RWPE1 (cell line): ENCODE measurements around the gene JADE2.
A peak's percentile ranks its signal among the peaks of the same experiment; 100 is the strongest.
"Not testable (repeated sequence)": the region's sequence is repeated elsewhere in the genome, so short reads cannot be mapped to it uniquely, and the experiment has no call there.

Experiments
- CTCF ChIA-PET: fragments of 350-600 bp; sonication (Branson Sonifier 250); formaldehyde crosslinking; extraction: SDS; loops from one replicate; lab custom pipeline; 2021; lab: Yijun Ruan, JAX
- POLR2A ChIA-PET: fragments of 400-600 bp; formaldehyde crosslinking; extraction: SDS; loops from one replicate; lab custom pipeline; 2020; ENCODE audit warnings: antibody characterized with exemption; ENCODE audit not compliant: low non-redundant PET; lab: Yijun Ruan, JAX
- DNase-seq: peaks from one replicate; pipeline ENCODE4 v3.0.0; 2012; ENCODE audit warnings: low spot score
- H3K27ac ChIP-seq: fragments of 450-650 bp; 2 replicates; pipeline ENCODE4 v1.5.1; 2017
- CTCF ChIP-seq: fragments of 450-650 bp; conservative IDR thresholded peaks from 2 replicates; pipeline ENCODE4 v1.5.1; 2017; ENCODE audit warnings: low read depth, mild to moderate bottlenecking

JADE2 gene

GRCh38 chr5:134547579-134547978, 22.1 kb downstream of the JADE2 start:
- peak overlapping the region; percentile 55 for H3K27ac ChIP-seq
- POLR2A ChIA-PET: interaction anchor here (1.2 kb wide), 1 partner anchor 20 kb away, joined by 4 read pairs; no protein-coding TSS in a partner anchor
- CTCF ChIA-PET: interaction anchor here (0.6 to 0.9 kb wide), 5 partner anchors 24 to 178 kb away, joined by 3 to 6 read pairs (median 4); partner anchors contain the start of gene CDKN2AIPNL
- TF ChIP-seq CTCF: no peak
- DNase-seq: peak; percentile 75

GRCh38 chr5:134547999-134548658, 22.7 kb downstream of the JADE2 start:
- DNase-seq: no peak
- no peak for TF ChIP-seq CTCF
- POLR2A ChIA-PET: no interaction called here
- peak overlapping the region; percentile 55 for H3K27ac ChIP-seq
- CTCF ChIA-PET: interaction anchor here (0.6 to 0.9 kb wide), 2 partner anchors 136 to 179 kb away, joined by 3 to 4 read pairs; partner anchors contain the start of gene CDKN2AIPNL

GRCh38 chr5:134549714-134550113, 24.2 kb downstream of the JADE2 start:
- CTCF ChIA-PET: interaction anchor here (0.6 kb wide), 1 partner anchor 41 kb away, joined by 3 read pairs; no protein-coding TSS in a partner anchor
- TF ChIP-seq CTCF: no peak
- POLR2A ChIA-PET: no interaction called here
- H3K27ac ChIP-seq: peak overlapping the region; percentile 55
- DNase-seq: no peak

GRCh38 chr5:134550271-134551214, 25.1 kb downstream of the JADE2 start:
- CTCF ChIA-PET: interaction anchor here (0.6 to 0.9 kb wide), 2 partner anchors 23 to 499 kb away, joined by 3 to 4 read pairs; no protein-coding TSS in a partner anchor
- DNase-seq: no peak
- peak overlapping the region; percentile 72 for H3K27ac ChIP-seq
- POLR2A ChIA-PET: no interaction called here
- no peak for TF ChIP-seq CTCF

GRCh38 chr5:134551901-134552300, 26.4 kb downstream of the JADE2 start:
- peak; percentile 50 for DNase-seq
- CTCF ChIA-PET: no interaction called here
- POLR2A ChIA-PET: no interaction called here
- TF ChIP-seq CTCF: no peak
- peak overlapping the region; percentile 72 for H3K27ac ChIP-seq

- DNase-seq: peak; percentile 78
- POLR2A ChIA-PET: no interaction called here
- peak overlapping the region; percentile 72 for H3K27ac ChIP-seq
Observed at GRCh38 chr5:134552301-134552700, 26.8 kb downstream of the JADE2 start.

GRCh38 chr5:134552716-134553115, 27.2 kb downstream of the JADE2 start:
- POLR2A ChIA-PET, DNase-seq: not testable (repeated sequence)
- peak overlapping the region; percentile 72 for H3K27ac ChIP-seq
- CTCF ChIA-PET: interaction anchor here (0.7 kb wide), 1 partner anchor 16 kb away, joined by 4 read pairs; no protein-coding TSS in a partner anchor

More at GRCh38 chr5:134552301-134552700, 26.8 kb downstream of the JADE2 start:
- CTCF ChIA-PET: interaction anchor here (0.7 kb wide), 1 partner anchor 16 kb away, joined by 4 read pairs; no protein-coding TSS in a partner anchor
- no peak for TF ChIP-seq CTCF
